GM12878 (cell line): ENCODE results near the gene RAB37. TPM values are rescaled to one million over a fixed set of nuclear protein-coding genes. Genes with fewer than 3 reads are reported as not detected.

Experiments used
- ATAC-seq: fragments of 200-7000 bp; cut with Tn5 transposase; 3 replicates; pipeline ENCODE4 v1.9.1; 2020; ENCODE audit warnings: mild to moderate bottlenecking, moderate library complexity
- BruUV-seq: library from RNA; stranded (reverse); fragments of 400-500 nt; replicated peaks from 2 replicates; lab custom pipeline; 2021; lab: Mats Ljungman, UMichigan
- CTCF ChIA-PET: fragments of 300-600 bp; sonication (Branson Sonifier 250); formaldehyde crosslinking; extraction: SDS; loops from one replicate; lab custom pipeline; 2021; ENCODE audit warnings: inconsistent platforms; lab: Yijun Ruan, JAX
- POLR2A ChIA-PET: fragments of 350-600 bp; formaldehyde crosslinking; extraction: SDS; loops from one replicate; lab custom pipeline; 2021; ENCODE audit warnings: inconsistent platforms; lab: Charles Lee
- RAD21 ChIA-PET: fragments of 300-600 bp; sonication (Branson Sonifier 250); formaldehyde crosslinking; loops from one replicate; lab custom pipeline; 2023; ENCODE audit warnings: antibody characterized with exemption; ENCODE audit not compliant: unreplicated experiment; lab: Charles Lee
- SMC1A ChIA-PET: fragments of 300-600 bp; sonication (Branson Sonifier 250); formaldehyde crosslinking; loops from one replicate; lab custom pipeline; 2023; ENCODE audit not compliant: unreplicated experiment, uncharacterized antibody; lab: Charles Lee
- DNase-seq: peaks from one replicate; pipeline ENCODE4 v3.0.0-alpha.2; 2011; ENCODE audit warnings: low read depth, low spot score
- FAIRE-seq: peaks from 3 replicates; lab custom pipeline; 2011; peaks lifted over from hg19 to GRCh38; lab: Jason Lieb, UNC
- H2AFZ ChIP-seq: 2 replicates; pipeline ENCODE4 v1.6.0; 2011; ENCODE audit warnings: low read depth, low read length, control low read depth; ENCODE audit not compliant: control insufficient read depth
- H3K27ac ChIP-seq: 2 replicates; pipeline ENCODE4 v1.5.1; 2011; ENCODE audit warnings: control low read depth; ENCODE audit not compliant: control insufficient read depth, insufficient read depth
- H3K27me3 ChIP-seq, 2 experiments: replicated peaks in 1 of 2; 2 replicates each; pipeline versions ENCODE4 v1.6.0 to v1.6.1; 2011; ENCODE audit warnings: low read length in 1 of 2; ENCODE audit not compliant: control insufficient read depth in 2 of 2, insufficient read depth in 2 of 2
- H3K36me3 ChIP-seq, 2 experiments: 2 replicates each; pipeline ENCODE4 v1.5.1; 2011; ENCODE audit warnings: low read length in 1 of 2; ENCODE audit not compliant: control insufficient read depth in 2 of 2, insufficient read depth in 2 of 2
- H3K4me1 ChIP-seq: 2 replicates; pipeline ENCODE4 v1.6.1; 2011; ENCODE audit warnings: mild to moderate bottlenecking, low read length, moderate library complexity, mixed read lengths; ENCODE audit not compliant: control insufficient read depth, insufficient read depth
- H3K4me2 ChIP-seq: 2 replicates; pipeline ENCODE4 v1.6.0; 2011; ENCODE audit warnings: control low read depth; ENCODE audit not compliant: control insufficient read depth, insufficient read depth
- H3K4me3 ChIP-seq: fragments of 200-600 bp; sonication (generic); 2 replicates; pipeline ENCODE4 v1.5.1; 2016
- H3K79me2 ChIP-seq: 2 replicates; pipeline ENCODE4 v1.6.0; 2011; ENCODE audit warnings: low read length; ENCODE audit not compliant: control insufficient read depth, insufficient read depth
- H3K9ac ChIP-seq: 2 replicates; pipeline ENCODE4 v1.8.0; 2011; ENCODE audit warnings: low read length, control low read depth, mixed read lengths; ENCODE audit not compliant: control insufficient read depth, insufficient read depth
- H3K9me3 ChIP-seq: replicated peaks from 3 replicates; pipeline ENCODE4 v1.5.1; 2011; ENCODE audit warnings: mild to moderate bottlenecking, low read length; ENCODE audit not compliant: control insufficient read depth, insufficient read depth
- H4K20me1 ChIP-seq: 2 replicates; pipeline ENCODE4 v1.6.0; 2011; ENCODE audit not compliant: control insufficient read depth, insufficient read depth
- BACH1 ChIP-seq: fragments of 450-650 bp; IDR thresholded peaks from 2 replicates; pipeline ENCODE4 v1.6.1; 2017; ENCODE audit warnings: mild to moderate bottlenecking, borderline replicate concordance
- BCLAF1 ChIP-seq: fragments of 450-650 bp; IDR thresholded peaks from 2 replicates; pipeline ENCODE4 v1.6.1; 2017; ENCODE audit warnings: antibody characterized with exemption, mild to moderate bottlenecking, moderate library complexity
- ETV6 ChIP-seq, 2 experiments: fragments of 450-650 bp in 1 of 2; IDR thresholded peaks in 1 of 2; conservative IDR thresholded peaks in 1 of 2; 2 replicates each; pipeline ENCODE4 v1.6.1; 2014; ENCODE audit warnings: antibody characterized with exemption in 1 of 2, borderline replicate concordance in 1 of 2, low read depth in 1 of 2, mild to moderate bottlenecking in 1 of 2, moderate library complexity in 1 of 2
- FOS ChIP-seq: IDR thresholded peaks from 3 replicates; pipeline ENCODE4 v1.6.1; 2011; ENCODE audit warnings: borderline replicate concordance; ENCODE audit not compliant: insufficient read length; ENCODE audit errors: extremely low read depth
- GABPA ChIP-seq: IDR thresholded peaks from 2 replicates; pipeline ENCODE4 v1.6.1; 2014; ENCODE audit warnings: antibody characterized with exemption, low read depth, mild to moderate bottlenecking, inconsistent platforms
- IKZF2 ChIP-seq, 2 experiments: fragments of 450-650 bp; IDR thresholded peaks; 2 replicates each; pipeline ENCODE4 v1.6.1; 2017; ENCODE audit warnings: mild to moderate bottlenecking in 2 of 2, moderate library complexity in 2 of 2
- MEF2A ChIP-seq: IDR thresholded peaks from 2 replicates; pipeline ENCODE4 v1.6.1; 2011; ENCODE audit warnings: low read depth, mild to moderate bottlenecking, low read length, moderate library complexity; ENCODE audit not compliant: insufficient read depth
- POLR2AphosphoS2 ChIP-seq: IDR thresholded peaks from 2 replicates; pipeline ENCODE4 v1.6.1; 2011; ENCODE audit warnings: low read depth, mild to moderate bottlenecking, low read length, improper control_type of control experiment, moderate library complexity
- SRF ChIP-seq, 2 experiments: IDR thresholded peaks; 2 replicates each; pipeline ENCODE4 v1.6.1; 2011; ENCODE audit warnings: low read depth in 2 of 2, low read length in 2 of 2, mild to moderate bottlenecking in 1 of 2, moderate library complexity in 1 of 2
- STAT1 ChIP-seq: fragments of 450-650 bp; conservative IDR thresholded peaks from 2 replicates; pipeline ENCODE4 v1.6.1; 2014; ENCODE audit warnings: antibody characterized with exemption, mild to moderate bottlenecking
- ZNF217 ChIP-seq: fragments of 450-650 bp; IDR thresholded peaks from 2 replicates; pipeline ENCODE4 v1.6.1; 2017; ENCODE audit warnings: antibody characterized with exemption, mild to moderate bottlenecking
- ZNF384 ChIP-seq: IDR thresholded peaks from 2 replicates; pipeline ENCODE4 v1.6.1; 2012; ENCODE audit warnings: low read depth, mild to moderate bottlenecking, low read length, improper control_type of control experiment, borderline replicate concordance
- WGBS: methylation state at CpG from one replicate; pipeline ENCODE4 v1.1.6; 2016; ENCODE audit warnings: low lambda C conversion rate; ENCODE audit not compliant: insufficient replicate concordance, insufficient coverage; ENCODE audit errors: missing lambda C conversion rate; 5-methylcytosine and 5-hydroxymethylcytosine counted together
- in situ Hi-C: fragments of 300-500 bp; cut with MboI; formaldehyde crosslinking; loops from 9 replicates; pipeline ENCODE4 v1.14.3; 2018; ENCODE audit warnings: mixed read lengths
- intact Hi-C: fragments of 100-400 bp; cut with micrococcal nuclease; formaldehyde crosslinking; loops from one replicate; pipeline ENCODE4 v1.14.2; 2022; ENCODE audit not compliant: unreplicated experiment
- polyA plus RNA-seq, 11 experiments: library from polyadenylated mRNA; depleted of rRNA in 4 of 11; unstranded in 6 of 11; stranded (reverse) in 5 of 11; fragments of >200 nt; fragmentation: Nextera tagmentation in 4 of 11; fragmentation: Illumina TruSeq in 1 of 11; extraction: Ambion mirVana in 4 of 11; extraction: Trizol in 1 of 11; gene quantifications; 1 replicate in 1 of 11; 2 replicates in 10 of 11; pipeline versions ENCODE4 v1.2.1 to v1.2.3, GENCODE V29; 2011 to 2016; ENCODE audit warnings: inconsistent platforms in 2 of 11, missing spikeins in 2 of 11, low read depth in 1 of 11
- total RNA-seq, 4 experiments: library from RNA; depleted of rRNA in 3 of 4; stranded (reverse); fragments of >200 nt in 3 of 4; fragmentation: Illumina TruSeq in 1 of 4; extraction: Trizol in 1 of 4; gene quantifications; 2 replicates each; pipeline versions ENCODE4 v1.2.1 to v1.2.3, GENCODE V29; 2013 to 2021

The RAB37 gene
- total and polyA plus RNA-seq, 10 of the 15 experiments (the other 5 are each of a cell fraction or from before 2014, with no cell fraction given), result 0.48 to 5.6 (median 1.7) TPM

DNA sequence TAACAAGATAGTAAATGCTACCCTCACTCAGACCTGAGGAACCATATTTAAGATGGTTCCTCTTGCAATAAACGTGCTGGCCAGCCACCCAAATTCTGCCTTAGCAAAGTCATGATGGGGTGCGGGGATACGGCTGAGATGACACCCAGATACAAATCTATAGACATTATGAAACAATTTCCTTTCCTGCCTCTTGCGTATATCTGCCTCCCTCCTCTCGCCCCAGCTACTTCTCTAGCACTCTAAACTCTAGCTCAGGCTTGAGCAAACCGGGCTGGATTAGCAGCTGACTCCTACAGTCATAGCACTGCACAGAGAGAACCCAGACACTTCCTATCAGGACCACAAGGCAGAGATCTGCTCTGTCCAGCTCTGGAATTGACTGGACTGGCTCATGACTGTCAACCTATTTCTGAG is 46.6 kb upstream of the RAB37 start (continued):
- TF ChIP-seq STAT1 (no peak), GABPA (no peak), FOS (no peak), SRF (IDR thresholded peaks at IDR 0.05; ENCODE audit: low read depth in 2 of 2, low read length in 2 of 2) (no peak), BCLAF1 (no peak), ZNF217 (no peak)

DNA sequence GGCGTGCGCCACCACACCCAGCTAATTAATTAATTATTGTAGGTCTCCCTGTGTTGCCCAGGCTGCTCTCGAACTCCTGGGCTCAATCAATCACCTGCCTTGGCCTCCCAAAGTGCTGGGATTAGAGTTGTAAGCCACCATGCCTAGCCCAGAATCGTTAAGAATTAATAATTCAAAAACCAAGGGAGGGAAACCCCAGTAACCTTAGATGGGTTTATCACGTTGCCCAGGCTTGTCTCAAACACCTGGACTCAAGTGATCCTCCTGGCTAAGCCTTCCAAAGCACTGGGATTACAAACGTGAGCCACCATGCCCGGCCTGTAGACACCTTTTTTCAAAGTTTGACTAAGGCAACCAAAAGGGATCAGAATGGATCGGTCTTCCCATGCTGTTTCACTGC is 45.9 kb upstream of the RAB37 start:
- TF ChIP-seq BACH1, result no peak
- TF ChIP-seq ETV6 (conservative IDR thresholded peaks at IDR 0.05 in 1 of 2, IDR thresholded peaks at IDR 0.05 in 1 of 2; ENCODE audit: borderline replicate concordance in 1 of 2, low read depth in 1 of 2), result no peak
- TF ChIP-seq MEF2A, result no peak
- TF ChIP-seq ZNF384, result no peak
- TF ChIP-seq IKZF2 (IDR thresholded peaks at IDR 0.05), result no peak
- TF ChIP-seq POLR2AphosphoS2, result no peak
- TF ChIP-seq, all 136 proteins: peak for 0
- Histone ChIP-seq H3K4me3 (no peak overlapping the region), H2AFZ (no peak overlapping the region), H3K4me1 (peaks cover 22% of the 10 kb centered on the region), H3K27me3 (no peaks in the 10 kb centered on the region; a peak in 1 of 4 replicates), H3K36me3 (no peaks in the 10 kb centered on the region), H3K9ac (no peak overlapping the region), H3K27ac (no peak overlapping the region), H4K20me1 (no peaks in the 10 kb centered on the region), H3K79me2 (no peaks in the 10 kb centered on the region), H3K4me2 (no peak overlapping the region), H3K9me3 (no peaks in the 10 kb centered on the region)
- ChIA-PET CTCF (interaction anchor here (0.5 to 7.8 kb wide), 5 partner anchors 34 to 323 kb away, joined by 3 to 61 read pairs (median 3); partner anchors contain the start of genes GPR142 and RAB37), POLR2A (no interaction called here), SMC1A (interaction anchor here (3.6 to 5.9 kb wide), 2 partner anchors 34 to 46 kb away, joined by 14 to 39 read pairs; partner anchors contain the start of gene RAB37), RAD21 (interaction anchor here (1.2 kb wide), 1 partner anchor 34 kb away, joined by 4 read pairs; no protein-coding TSS in a partner anchor)
- FAIRE-seq (no peak), ATAC-seq (no peak), DNase-seq (no peak)
- in situ Hi-C loops, result no loop called here
- BruUV-seq, result no TSS peak
- whole genome bisulfite sequencing, result 50% methylated on average over 8 of the region's 8 CpGs
- intact Hi-C loops, result no loop called here
